Neural cell (in vitro differentiated cells): ENCODE measurements around the gene TRIM14. TPM values are rescaled to one million over a fixed set of nuclear protein-coding genes. Genes with fewer than 3 reads are reported as not detected.
"Not testable (repeated sequence)": the region's sequence is repeated elsewhere in the genome, so short reads cannot be mapped to it uniquely, and the experiment has no call there.

ENCODE experiments used
- H2AFZ ChIP-seq: fragments of 200-600, 300-800 bp; sonication (generic), shearing (Covaris generic); 2 replicates; pipeline ENCODE4 v1.6.0; 2014; ENCODE audit warnings: low read depth, mild to moderate bottlenecking, antibody characterized with exemption, low read length, moderate library complexity
- H3F3A ChIP-seq: fragments of 200-600 bp; shearing (Covaris generic); 2 replicates; pipeline ENCODE4 v1.6.1; 2016; ENCODE audit warnings: mild to moderate bottlenecking, moderate library complexity, mixed read lengths, antibody characterized with exemption, low read length; ENCODE audit not compliant: insufficient read depth, poor library complexity, severe bottlenecking
- H3K27ac ChIP-seq: fragments of 200-600, 300-800 bp; sonication (generic), shearing (Covaris generic); 2 replicates; pipeline ENCODE4 v1.5.1; 2014; ENCODE audit warnings: mild to moderate bottlenecking, low read length, moderate library complexity
- H3K27me3 ChIP-seq: fragments of 300-800, 200-600 bp; sonication (generic), shearing (Covaris generic); 2 replicates; pipeline ENCODE4 v1.6.0; 2014; ENCODE audit warnings: mild to moderate bottlenecking, low read depth, low read length, moderate library complexity; ENCODE audit not compliant: insufficient read depth
- H3K36me3 ChIP-seq: fragments of 300-800, 200-600 bp; sonication (generic), shearing (Covaris generic); 2 replicates; pipeline ENCODE4 v1.5.1; 2014; ENCODE audit warnings: mild to moderate bottlenecking, antibody characterized with exemption, low read length, moderate library complexity; ENCODE audit not compliant: insufficient read depth
- H3K4me2 ChIP-seq: fragments of 300-800, 200-600 bp; sonication (generic), shearing (Covaris generic); 2 replicates; pipeline ENCODE4 v1.6.0; 2014; ENCODE audit warnings: mild to moderate bottlenecking, low read length
- H3K4me3 ChIP-seq: fragments of 300-800, 200-600 bp; sonication (generic), shearing (Covaris generic); 2 replicates; pipeline ENCODE4 v1.5.1; 2014; ENCODE audit warnings: mild to moderate bottlenecking, low read length, moderate library complexity
- H3K79me2 ChIP-seq: fragments of 200-600 bp; shearing (Covaris generic); replicated peaks from 2 replicates; pipeline ENCODE4 v1.6.0; 2014; ENCODE audit warnings: mild to moderate bottlenecking, low read length, moderate library complexity; ENCODE audit not compliant: insufficient read depth
- H3K9ac ChIP-seq: fragments of 300-800, 200-600 bp; sonication (generic), shearing (Covaris generic); 2 replicates; pipeline ENCODE4 v1.6.1; 2016; ENCODE audit warnings: mild to moderate bottlenecking, low read length, mixed read lengths
- H3K9me2 ChIP-seq: fragments of 200-600 bp; shearing (Covaris generic); 2 replicates; pipeline ENCODE4 v1.6.1; 2016; ENCODE audit warnings: mild to moderate bottlenecking, low read length, mixed read lengths; ENCODE audit not compliant: insufficient read depth
- H3K9me3 ChIP-seq: fragments of 200-600, 300-800 bp; sonication (generic), shearing (Covaris generic); 2 replicates; pipeline ENCODE4 v1.6.1; 2016; ENCODE audit warnings: mild to moderate bottlenecking, mixed run types, low read length, moderate library complexity, mixed read lengths
- H4K20me1 ChIP-seq: fragments of 200-600 bp; shearing (Covaris generic); 2 replicates; pipeline ENCODE4 v1.6.1; 2016; ENCODE audit warnings: mild to moderate bottlenecking, mixed run types; ENCODE audit not compliant: insufficient read depth
- CTCF ChIP-seq: fragments of 450-650 bp; IDR thresholded peaks from 2 replicates; pipeline ENCODE4 v1.5.1; 2014; ENCODE audit warnings: antibody characterized with exemption, mild to moderate bottlenecking, moderate library complexity; ENCODE audit not compliant: poor library complexity, severe bottlenecking
- EP300 ChIP-seq: fragments of 450-650 bp; conservative IDR thresholded peaks from 2 replicates; pipeline ENCODE4 v1.6.1; 2014; ENCODE audit warnings: antibody characterized with exemption, mild to moderate bottlenecking, moderate library complexity; ENCODE audit not compliant: poor library complexity, severe bottlenecking
- EZH2 ChIP-seq: fragments of 200-600, 300-800 bp; shearing (Covaris generic), sonication (generic); IDR thresholded peaks from 2 replicates; pipeline ENCODE4 v1.6.1; 2014; ENCODE audit warnings: antibody characterized with exemption, low read length, borderline replicate concordance, mild to moderate bottlenecking; ENCODE audit not compliant: insufficient read depth, poor library complexity, severe bottlenecking
- MXI1 ChIP-seq: fragments of 450-650 bp; conservative IDR thresholded peaks from 2 replicates; pipeline ENCODE4 v1.6.1; 2014; ENCODE audit warnings: antibody characterized with exemption, mild to moderate bottlenecking; ENCODE audit not compliant: poor library complexity, severe bottlenecking
- POLR2AphosphoS5 ChIP-seq: IDR thresholded peaks from 2 replicates; pipeline ENCODE4 v1.6.1; 2012
- RAD21 ChIP-seq: fragments of 450-650 bp; conservative IDR thresholded peaks from 2 replicates; pipeline ENCODE4 v1.6.1; 2014; ENCODE audit warnings: antibody characterized with exemption, mild to moderate bottlenecking, moderate library complexity
- REST ChIP-seq: IDR thresholded peaks from 2 replicates; pipeline ENCODE4 v1.6.1; 2012; ENCODE audit warnings: borderline replicate concordance
- SMC3 ChIP-seq: fragments of 450-650 bp; conservative IDR thresholded peaks from 2 replicates; pipeline ENCODE4 v1.6.1; 2014; ENCODE audit warnings: antibody characterized with exemption, mild to moderate bottlenecking, moderate library complexity; ENCODE audit not compliant: poor library complexity
- TAF1 ChIP-seq: IDR thresholded peaks from 2 replicates; pipeline ENCODE4 v1.6.1; 2012; ENCODE audit warnings: low read depth
- polyA plus RNA-seq: library from polyadenylated mRNA; depleted of rRNA; stranded (reverse); fragments of >200 nt; gene quantifications from 2 replicates; pipeline ENCODE4 v1.2.3, GENCODE V29; 2014

TRIM14 gene
- polyA plus RNA-seq, 1 donor from 2014 or later, result not detected

GRCh38 chr9:98091735-98092612 lies 27.0 kb downstream of the TRIM14 start:
- Histone ChIP-seq H4K20me1 (no peaks in the 10 kb centered on the region), H3K36me3 (no peaks in the 10 kb centered on the region), H3K9me2 (no peaks in the 10 kb centered on the region), H3K79me2 (no peaks in the 10 kb centered on the region), H3K27ac (no peak overlapping the region), H3K27me3 (no peaks in the 10 kb centered on the region), H3F3A (no peaks in the 10 kb centered on the region), H3K4me2 (no peak overlapping the region), H2AFZ (no peak overlapping the region), H3K4me3 (no peak overlapping the region), H3K9ac (no peak overlapping the region), H3K9me3 (no peaks in the 10 kb centered on the region)
- no peak for TF ChIP-seq CTCF
- TF ChIP-seq EZH2, result no peak
- no peak for TF ChIP-seq POLR2AphosphoS5
- TF ChIP-seq EP300, result no peak

- not testable (repeated sequence) for H3K27me3 ChIP-seq, H3F3A ChIP-seq, H3K9me3 ChIP-seq, H3K79me2 ChIP-seq, H2AFZ ChIP-seq, H3K36me3 ChIP-seq, H3K9me2 ChIP-seq, H3K4me3 ChIP-seq, H3K9ac ChIP-seq, H4K20me1 ChIP-seq, H3K27ac ChIP-seq, H3K4me2 ChIP-seq
These were observed 28.3 kb downstream of the TRIM14 start for GRCh38 chr9:98090674-98091073.

- no peak overlapping the region for H3K4me2 ChIP-seq
- no peaks in the 10 kb centered on the region for H4K20me1 ChIP-seq
- H3F3A ChIP-seq, result no peaks in the 10 kb centered on the region
- no peaks in the 10 kb centered on the region for H3K9me2 ChIP-seq
- no peak overlapping the region for H2AFZ ChIP-seq
- H3K4me3 ChIP-seq, result no peak overlapping the region
- no peak for TF ChIP-seq EP300
- no peak for TF ChIP-seq MXI1
- no peak for TF ChIP-seq SMC3
- no peak for TF ChIP-seq EZH2
- TF ChIP-seq POLR2AphosphoS5, result no peak
- TF ChIP-seq CTCF, result no peak
- TF ChIP-seq RAD21, result no peak
- no peak for TF ChIP-seq REST
- no peak for TF ChIP-seq TAF1
- H3K9ac ChIP-seq, result no peak overlapping the region
- no peak overlapping the region for H3K27ac ChIP-seq
- no peaks in the 10 kb centered on the region for H3K9me3 ChIP-seq
- H3K36me3 ChIP-seq, result no peaks in the 10 kb centered on the region
- H3K27me3 ChIP-seq, result no peaks in the 10 kb centered on the region
- no peaks in the 10 kb centered on the region for H3K79me2 ChIP-seq
These were observed 31.3 kb downstream of the TRIM14 start for GRCh38 chr9:98087420-98088354.
